CD4-positive, alpha-beta T cell treated with Interleukin-17A for 1 hour (primary cell): ENCODE results near the gene EFCAB14.
"Not testable (repeated sequence)": the region's sequence is repeated elsewhere in the genome, so short reads cannot be mapped to it uniquely, and the experiment has no call there.

Experiments
- DNase-seq: peaks from one replicate; pipeline ENCODE4 v3.0.0-alpha.2; 2020

EFCAB14 gene

DNA sequence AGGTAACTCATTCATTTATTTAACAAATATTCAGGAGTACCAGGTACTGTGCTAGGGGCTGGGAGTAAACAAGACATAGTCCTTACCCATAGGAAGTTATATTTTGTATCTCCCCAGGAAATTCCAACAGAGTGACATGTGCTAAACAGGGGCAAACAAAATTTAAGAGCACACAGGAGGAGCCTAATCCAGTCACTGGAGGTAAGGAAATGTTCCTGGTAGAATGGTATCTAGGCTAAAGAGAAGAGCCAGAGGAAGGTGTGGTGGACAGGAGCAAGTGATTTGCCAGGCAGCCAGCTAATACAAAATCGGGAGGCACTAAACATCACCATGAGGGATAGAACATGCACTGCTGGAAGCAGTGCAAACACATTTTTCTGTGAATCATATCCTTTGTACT lies 36.9 kb downstream of the EFCAB14 start:
- no peak for DNase-seq

DNA sequence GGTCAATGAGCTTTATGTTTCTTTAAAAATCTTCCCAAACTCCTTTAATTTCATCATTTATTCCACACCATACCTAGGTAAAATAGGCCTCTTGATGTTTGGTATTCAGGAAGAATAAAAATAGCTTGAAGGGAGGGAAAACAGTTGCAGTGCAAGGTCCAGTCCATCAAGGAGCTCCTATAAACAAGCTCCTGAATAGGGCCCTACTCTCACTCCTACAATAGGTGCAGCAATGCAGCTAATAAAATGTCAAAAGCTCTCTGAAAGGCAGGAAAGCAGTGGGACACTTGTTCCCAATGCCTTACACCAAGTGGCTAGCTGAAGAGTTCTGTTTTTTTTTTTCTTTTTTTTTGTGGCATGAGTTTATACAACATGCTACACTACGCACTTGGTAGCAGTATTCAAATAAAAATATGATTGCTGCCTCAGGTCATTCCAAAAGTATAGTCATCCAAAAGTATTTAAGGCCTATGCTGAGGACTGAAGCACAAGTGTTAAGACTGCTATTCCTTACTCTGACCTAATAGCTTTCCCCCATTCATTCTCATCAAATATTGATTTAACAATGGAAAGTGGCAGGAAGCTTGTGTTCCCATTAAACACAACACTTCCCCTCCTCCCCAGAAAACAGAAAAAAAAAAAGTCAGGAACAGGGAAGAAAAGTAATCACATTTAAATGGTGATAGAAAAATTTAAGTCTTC lies 37.4 kb downstream of the EFCAB14 start:
- no peak for DNase-seq

DNA sequence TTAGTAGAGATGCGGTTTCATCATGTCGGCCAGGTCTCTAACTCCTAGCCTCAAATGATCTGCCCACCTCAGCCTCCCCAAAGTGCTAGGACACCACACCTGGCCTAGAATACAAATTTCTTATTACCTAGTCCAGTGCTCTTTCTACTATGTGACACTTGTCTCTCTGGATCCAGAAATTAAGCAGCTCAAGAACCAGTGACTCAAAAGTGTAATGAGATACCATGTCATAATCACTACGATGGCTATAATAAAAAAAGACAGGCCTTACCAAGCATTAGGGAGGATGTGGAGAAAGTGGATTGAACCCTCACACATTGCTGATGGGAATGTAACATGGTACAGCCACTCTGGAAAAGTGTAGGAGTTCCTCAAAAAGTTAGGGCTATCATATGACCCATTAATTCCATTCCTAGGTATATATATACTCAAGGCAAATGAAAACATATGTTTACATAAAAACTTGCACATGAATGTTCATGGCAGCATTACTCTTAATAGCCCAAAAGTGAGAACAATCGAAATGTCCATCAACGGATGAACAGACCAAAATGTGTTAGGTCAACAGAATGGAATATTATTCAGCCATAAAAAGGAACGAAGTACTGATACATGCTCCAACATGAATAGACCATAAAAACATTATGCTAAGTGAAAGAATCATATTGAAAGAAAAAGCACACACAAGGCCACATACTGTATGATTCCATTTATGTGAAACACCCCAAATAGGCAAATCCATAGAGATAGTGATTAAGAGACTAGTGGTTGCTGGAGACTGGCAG lies 38.9 kb downstream of the EFCAB14 start:
- DNase-seq, result no peak

DNA sequence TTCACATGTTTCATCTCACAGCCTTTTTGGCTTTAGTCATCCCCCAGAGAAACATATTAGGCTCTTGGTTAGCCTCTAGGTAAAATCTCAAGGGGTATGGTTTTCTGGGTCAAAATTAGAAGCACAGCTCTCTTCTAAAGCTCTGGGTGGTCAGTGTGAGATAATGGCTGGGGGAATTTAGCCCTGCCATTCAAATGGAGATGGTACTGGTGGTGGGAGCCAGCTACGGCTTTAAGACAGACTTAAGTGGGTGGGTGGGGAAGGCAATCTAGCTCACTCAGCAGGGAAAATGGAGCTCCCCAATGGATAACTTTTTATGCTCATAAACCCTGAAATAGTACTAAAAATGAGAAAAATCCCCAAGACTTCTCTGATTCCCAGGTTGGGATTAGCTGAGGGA lies 41.6 kb downstream of the EFCAB14 start:
- no peak for DNase-seq

DNA sequence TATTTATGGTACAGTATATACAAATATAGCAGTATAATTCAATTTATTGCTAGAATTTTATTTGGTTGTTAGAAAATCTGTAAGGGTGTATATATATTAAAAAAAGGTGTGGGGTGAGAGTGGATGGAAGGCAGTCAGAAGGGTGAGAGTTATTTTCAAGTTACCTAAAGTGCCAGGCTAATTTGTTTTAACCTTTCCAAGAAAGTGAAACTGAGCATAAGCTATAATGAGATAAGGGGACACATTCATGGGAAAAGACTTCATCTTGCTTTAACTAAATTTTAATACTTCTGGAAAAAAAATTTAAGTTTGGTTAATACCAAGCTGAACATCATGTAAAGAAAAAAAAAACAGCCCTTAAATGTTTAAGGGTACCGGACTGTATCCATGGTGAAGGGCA lies 42.4 kb downstream of the EFCAB14 start:
- no peak for DNase-seq

DNA sequence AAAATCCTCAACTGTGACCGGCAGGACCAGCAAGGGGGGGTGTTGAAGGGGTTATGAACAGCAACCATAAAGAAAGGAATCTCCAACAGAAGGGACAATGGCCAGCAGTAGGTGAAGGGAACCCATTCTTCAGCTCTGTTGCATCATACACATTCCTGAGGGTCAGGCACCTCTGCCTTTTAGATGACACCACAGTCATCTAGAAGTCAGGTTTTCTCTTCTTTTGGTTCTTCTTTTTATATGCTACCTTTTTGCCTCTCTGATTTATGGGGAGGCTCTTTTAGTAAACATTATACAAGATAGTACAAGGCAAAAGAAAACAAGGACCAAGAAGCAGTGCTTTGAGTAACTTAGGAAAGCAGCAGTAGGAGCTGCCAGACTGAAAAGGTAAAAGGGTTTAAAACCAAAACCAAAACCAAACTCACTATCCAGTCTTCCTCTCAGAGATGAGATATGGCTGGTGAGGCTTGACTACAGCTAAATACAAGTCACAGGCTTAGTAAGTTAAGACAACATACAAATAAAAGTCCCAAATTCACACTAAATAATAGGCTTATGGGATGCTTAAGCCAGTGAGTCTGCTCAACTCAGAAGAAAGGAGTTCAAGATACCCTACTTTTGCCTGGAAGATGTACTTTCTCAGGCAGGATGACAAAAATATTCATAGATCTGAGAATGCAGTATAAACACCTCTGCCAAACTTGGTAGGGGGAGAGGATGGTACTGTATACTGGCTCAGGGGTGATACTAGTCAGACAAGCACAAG lies 43.2 kb downstream of the EFCAB14 start:
- peak; percentile 55 for DNase-seq

DNA sequence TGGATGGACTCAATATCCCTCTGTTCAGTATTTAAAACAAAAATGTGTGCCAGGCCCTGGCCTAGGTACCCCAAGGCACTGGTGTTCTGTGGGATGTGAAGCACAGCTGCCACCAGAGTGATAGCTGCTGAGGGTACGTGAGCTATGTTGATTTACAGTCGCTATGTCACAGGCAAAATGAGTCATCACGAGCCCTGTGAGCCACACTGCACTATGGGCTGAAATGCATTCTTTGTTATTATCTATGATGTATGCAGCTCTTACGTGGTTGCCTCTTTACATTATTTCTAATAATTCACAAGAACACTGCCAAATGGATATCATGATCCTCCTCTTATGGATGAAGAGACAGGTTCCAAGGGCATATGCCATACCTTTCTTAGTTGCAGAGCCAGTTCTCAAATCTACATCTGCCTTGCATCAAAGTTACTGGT lies 45.1 kb downstream of the EFCAB14 start:
- DNase-seq, result no peak

DNA sequence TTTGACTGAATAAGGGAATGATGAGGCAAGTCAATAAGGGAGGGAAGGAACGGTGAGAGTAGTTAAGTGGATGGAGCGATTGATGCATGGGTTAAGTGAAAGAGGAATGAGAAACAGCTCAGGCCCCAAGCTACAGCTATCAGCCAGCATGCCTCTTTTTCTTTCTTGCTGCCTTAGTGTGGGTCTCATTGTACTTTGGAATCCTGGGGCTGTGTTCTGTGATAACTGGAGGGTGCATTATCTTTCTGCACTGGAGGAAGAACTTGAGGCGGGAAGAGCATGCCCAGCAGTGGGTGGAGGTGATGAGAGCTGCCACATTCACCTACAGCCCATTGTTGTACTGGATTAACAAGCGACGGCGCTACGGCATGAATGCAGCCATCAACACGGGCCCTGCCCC lies 46.2 kb downstream of the EFCAB14 start:
- no peak for DNase-seq

DNA sequence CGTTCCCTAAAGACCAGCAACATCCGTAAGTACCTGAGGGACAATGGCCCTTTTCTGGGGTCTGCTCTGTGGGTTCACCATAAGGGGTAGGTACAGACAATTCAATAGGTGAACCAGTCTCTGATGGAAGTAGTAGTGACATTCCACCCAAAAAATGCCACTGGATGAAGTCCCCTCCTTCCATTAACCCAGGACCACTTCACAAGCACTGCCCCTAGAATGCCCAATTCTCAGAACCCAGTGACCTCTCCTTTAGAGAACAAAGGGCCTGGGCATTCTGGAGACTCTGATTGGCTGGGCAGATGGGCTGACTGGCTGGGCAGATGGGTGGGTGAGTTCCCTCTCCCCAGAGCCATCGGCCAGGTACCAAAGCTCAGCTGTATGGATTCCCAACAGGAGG lies 47.4 kb downstream of the EFCAB14 start, which contains the start of gene TEX38:
TSS of gene TEX38 (plus strand) at position 301 of the 400 bp plus-strand sequence. CDS start at position 382, 81 bp downstream.
- no peak for DNase-seq

DNA sequence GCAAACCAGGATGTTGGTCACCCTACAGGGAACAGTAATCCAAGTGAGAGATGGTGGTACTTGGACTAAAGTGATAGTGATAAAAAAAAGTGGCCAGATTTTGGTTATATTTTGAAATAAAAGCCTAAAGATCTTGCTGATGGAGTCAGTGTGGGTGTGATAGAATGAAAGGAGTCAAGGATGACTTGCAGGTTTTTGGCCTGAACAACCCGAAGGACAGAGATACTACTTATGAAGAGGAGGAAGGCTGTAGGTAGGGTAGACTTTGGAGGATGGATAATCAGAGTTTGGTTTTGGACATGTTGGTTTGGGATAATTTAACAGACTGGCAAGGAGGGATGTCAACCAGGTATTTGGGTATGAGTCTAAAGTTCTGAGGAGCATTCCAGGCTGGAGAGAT lies 48.8 kb downstream of the EFCAB14 start:
- DNase-seq, result no peak

DNA sequence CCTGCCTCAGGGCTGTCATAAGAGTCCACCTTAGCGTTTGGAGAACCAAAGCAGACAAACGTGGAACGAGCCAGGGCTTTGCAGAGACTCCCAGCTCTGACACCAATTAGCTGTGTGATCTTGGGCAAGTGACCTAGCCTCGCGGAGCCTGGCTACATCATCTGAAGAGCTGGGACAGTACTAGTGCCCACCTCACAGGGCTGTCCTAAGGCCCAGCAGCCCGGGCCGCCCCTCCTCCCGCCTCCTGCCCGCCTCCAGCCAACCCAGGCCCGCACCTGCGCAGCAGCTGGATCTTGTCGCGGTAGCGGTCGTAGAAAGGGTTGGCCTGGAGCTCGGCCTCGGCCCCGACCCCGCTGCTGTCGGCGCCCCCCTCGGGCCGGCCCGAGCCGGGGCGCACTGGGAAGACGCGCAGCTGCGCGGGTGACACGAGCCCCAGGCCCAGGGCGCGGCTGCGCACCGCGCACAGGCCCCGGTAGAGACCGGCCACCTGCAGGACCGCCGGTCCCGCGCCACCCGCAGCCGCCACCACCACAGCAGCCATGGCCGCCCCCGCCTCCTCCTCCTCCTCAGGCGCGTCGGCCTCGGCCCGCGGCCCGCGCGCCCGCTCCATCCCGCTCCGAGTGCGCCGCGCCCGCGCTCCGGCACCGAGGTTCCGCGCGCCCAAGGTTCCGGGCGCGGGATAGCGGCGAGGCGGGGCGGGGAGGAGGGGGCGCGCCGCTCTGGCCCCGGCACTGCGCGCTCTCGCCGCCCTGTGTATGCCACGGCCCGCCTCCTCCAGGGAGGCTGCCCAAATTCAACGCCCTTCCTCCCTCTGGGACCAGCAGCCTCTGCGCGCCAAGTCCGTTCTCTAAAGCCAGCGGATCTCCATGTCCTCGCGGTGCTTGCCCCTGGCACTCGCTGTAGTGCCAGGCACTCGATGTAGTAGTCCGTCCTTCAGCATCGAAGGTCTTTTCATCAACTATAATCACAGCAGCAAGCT lies 50.8 kb downstream of the EFCAB14 start, which contains the start of gene ATPAF1:
TSS of gene ATPAF1 (minus strand) at position 583 of the 979 bp plus-strand sequence. CDS start at position 541, 42 bp downstream.
- DNase-seq, result peak; percentile 67

DNA sequence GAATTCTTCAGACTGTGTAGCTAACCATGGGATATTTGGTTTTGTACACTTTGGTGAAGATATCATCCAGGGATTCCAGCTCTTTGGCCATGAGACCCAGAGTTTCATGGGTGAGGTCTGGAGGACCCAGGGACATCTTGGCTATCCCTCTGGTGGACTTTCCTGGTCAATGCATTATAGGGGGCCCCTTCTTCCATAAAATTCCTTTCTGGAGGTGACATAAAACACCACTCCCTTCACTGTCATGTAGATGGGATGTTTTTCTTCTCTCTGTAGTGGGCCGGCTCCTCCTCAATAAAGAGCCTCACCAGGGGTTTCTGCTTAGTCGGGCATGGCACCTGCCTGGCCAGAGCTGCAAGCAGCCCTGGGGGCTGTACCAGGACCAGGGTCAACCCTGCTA lies 52.9 kb downstream of the EFCAB14 start:
- DNase-seq, result no peak

DNA sequence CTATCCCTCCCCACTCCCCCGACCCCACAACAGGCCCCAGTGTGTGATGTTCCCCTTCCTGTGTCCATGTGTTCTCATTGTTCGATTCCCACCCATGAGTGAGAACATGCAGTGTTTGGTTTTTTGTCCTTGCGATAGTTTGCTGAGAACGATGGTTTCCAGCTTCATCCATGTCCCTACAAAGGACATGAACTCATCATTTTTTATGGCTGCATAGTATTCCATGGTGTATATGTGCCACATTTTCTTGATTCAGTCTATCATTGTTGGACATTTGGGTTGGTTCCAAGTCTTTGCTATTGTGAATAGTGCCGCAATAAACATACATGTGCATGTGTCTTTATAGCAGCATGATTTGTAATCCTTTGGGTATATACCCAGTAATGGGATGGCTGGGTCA lies 56.0 kb downstream of the EFCAB14 start:
- DNase-seq, result not testable (repeated sequence)

DNA sequence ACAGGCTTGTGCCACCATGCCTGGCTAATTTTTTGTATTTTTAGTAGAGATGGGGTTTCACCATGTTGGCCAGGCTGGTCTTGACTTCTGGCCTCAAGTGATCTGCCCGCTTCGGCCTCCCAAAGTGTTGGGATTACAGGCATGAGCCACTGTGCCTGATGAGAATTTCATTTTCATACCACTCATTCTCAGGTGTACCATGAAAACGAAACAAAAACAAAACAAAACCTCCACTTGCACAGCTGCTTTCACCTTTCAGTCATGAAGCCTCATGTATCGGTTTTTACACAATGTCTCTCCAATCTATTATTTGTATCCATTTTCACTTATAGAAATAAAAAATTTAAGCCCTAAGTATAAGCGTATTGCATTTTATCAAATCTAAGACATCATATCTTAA lies 58.8 kb downstream of the EFCAB14 start:
- not testable (repeated sequence) for DNase-seq

DNA sequence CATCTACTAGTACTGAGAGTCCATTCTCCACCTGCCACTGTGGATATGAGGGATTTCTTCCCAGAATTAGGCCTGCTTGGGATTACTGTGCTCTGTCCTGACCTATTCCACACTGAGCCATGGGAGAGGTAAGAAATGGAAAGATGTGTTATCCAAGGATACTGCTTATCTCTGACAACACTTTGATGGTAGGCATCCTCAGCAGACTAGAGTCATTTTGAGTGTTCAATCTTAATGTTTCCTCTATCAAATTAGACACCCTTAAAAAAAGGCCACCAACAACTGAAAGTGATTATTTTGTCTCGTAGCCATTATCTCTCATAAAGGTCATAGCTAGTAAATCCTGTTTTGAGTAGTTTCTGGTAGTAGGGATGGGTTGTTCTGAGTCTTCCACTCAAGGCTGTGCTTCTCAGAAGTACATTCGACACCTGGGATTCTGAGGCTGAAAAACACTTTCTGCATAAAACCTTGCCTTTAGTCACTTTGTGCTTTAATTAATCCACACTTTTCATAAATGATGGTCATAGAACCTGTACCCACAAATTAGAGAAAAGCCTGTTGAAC lies 59.5 kb downstream of the EFCAB14 start:
- DNase-seq, result no peak

DNA sequence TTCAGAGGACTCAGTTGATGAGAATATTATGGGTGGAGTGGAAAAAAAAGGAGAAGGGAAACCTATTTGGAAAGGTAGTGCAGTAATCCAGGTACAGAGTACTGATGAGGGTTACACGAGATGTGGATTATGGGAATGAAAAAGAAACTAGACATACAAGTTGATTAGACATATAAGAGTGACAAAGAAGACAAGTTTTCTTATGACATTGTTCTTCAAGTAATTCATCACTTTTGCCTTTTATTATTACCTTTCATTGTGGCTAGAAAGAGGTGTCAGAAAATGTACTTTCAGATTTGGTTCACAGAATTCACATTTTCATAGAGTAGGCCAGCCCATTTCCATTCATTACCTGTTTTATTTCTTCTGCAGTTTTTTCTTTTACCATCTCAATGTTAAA lies 61.1 kb downstream of the EFCAB14 start:
- DNase-seq, result no peak

DNA sequence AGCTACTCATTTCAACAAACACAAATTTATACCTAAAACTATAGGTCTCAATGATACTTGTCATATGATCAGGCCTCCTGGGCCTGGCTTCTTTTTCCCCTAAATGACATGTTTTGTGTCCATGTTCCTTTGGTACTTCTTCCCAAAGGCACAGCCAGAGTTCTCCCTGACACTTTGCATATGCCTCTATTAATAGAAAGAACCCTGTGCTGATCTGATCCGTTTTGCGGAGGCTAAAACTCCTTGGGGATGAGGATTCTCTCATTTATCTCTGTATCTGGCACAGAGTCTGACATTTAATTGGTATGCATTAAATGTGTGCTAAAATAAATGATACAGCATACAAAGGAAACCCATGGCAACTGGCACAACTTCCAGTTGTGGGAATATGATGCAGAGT lies 62.3 kb downstream of the EFCAB14 start:
- no peak for DNase-seq

DNA sequence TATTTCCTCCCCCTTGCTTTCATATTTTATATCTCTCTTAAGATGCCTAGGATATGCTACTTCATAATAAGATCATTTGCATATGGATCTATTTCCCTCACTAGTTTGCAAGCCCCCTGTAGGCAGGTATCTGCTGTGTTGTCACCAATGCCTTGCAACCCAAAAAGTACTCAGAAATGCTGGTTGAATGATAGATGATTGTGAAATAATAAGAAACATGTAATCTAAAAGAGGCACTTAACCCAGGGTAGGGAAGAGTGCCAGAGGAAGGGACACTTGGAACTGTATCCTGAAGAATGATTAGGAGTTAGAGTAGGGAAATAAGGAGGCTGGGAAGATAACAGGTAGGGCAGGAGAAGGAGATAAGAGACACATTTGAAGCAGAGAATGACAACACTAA lies 63.1 kb downstream of the EFCAB14 start:
- no peak for DNase-seq

DNA sequence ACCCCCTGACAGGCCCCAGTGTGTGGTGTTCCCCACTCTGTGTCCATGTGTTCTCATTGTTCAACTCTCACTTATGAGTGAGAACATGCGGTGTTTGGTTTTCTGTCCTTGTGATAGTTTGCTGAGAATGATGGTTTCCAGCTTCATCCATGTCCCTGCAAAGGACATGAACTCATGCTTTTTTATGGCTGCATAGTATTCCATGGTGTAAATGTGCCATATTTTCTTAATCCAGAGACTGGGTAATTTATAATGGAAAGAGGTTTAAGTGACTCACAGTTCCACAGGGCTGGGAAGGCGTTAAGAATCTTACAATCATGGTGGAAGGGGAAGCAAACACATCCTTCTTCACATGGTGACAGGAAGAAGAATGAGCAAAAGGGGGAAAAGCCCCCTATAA lies 64.2 kb downstream of the EFCAB14 start:
- DNase-seq, result not testable (repeated sequence)

DNA sequence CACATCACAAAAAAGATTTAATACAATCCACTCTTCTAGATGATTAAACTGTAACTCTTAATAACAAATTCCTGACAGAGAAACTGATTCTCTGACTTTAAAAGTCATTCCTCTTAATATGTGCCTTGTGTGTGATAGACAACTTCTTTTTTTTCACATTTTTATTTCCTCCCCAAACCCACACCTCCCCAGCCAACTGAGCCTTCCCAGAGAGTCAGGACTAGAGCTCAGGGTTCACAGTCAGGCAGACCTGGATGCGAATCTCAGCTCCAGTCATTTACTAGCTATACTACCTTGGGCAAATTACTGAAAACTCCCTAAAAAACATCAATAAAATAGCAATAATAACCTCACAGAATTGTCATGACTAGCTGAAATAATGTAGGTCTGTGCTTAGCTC lies 64.9 kb downstream of the EFCAB14 start:
- DNase-seq, result no peak

DNA sequence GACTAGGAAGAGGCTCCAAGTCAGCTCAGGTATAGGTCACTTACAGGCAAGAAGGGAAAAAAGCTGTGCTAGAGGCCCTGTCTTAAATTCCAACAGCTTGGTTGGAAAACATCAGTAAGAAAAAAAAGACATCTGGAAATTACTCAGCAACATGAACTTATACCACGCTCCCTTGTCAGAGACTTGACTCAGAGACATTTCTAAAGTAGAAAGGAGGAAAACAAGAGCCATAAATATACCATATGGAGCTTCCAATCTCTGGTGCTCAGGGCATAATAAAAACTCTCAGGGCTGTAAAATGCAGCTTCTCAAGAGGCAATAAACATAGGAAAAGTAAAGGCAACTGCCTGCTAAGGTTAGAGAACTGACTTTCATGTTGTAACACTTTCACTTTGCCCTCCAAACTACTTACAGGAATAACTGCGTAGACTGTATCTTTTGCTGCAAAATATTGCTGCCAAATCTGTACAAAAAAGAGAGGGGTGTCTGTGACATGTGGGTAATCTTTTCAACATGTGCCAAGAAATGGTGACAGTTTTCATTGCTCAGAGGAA lies 65.4 kb downstream of the EFCAB14 start:
- no peak for DNase-seq
